Activated naive CD4-positive, alpha-beta T cell treated with Interleukin-2 at 50 U/mL for 16 hours (primary cell): ENCODE measurements around the gene LZTR1.
"Not testable (repeated sequence)": the region's sequence is repeated elsewhere in the genome, so short reads cannot be mapped to it uniquely, and the experiment has no call there.

Source experiments
- DNase-seq: peaks from one replicate; pipeline ENCODE4 v3.0.0-alpha.2; 2020

LZTR1 gene

DNA sequence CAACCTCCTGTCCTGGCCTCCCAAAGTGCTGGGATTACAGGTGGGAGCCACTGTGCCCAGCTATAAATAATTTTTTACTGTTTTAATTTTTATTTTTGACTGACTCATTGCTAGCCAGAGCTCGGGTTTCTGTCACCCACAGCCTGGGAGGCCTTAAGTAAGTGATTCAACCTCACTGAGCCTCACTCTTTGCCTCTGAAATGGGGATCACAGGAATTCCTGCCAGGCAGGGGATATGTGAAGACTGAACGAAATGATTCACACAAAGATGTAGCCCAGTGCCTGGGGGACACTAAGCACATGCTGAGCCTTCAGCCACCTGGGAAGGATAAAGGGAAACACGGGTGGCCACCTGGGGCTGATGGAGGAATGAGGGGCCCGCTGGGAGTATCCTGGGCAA is 59.8 kb downstream of the LZTR1 start:
- no peak for DNase-seq

DNA sequence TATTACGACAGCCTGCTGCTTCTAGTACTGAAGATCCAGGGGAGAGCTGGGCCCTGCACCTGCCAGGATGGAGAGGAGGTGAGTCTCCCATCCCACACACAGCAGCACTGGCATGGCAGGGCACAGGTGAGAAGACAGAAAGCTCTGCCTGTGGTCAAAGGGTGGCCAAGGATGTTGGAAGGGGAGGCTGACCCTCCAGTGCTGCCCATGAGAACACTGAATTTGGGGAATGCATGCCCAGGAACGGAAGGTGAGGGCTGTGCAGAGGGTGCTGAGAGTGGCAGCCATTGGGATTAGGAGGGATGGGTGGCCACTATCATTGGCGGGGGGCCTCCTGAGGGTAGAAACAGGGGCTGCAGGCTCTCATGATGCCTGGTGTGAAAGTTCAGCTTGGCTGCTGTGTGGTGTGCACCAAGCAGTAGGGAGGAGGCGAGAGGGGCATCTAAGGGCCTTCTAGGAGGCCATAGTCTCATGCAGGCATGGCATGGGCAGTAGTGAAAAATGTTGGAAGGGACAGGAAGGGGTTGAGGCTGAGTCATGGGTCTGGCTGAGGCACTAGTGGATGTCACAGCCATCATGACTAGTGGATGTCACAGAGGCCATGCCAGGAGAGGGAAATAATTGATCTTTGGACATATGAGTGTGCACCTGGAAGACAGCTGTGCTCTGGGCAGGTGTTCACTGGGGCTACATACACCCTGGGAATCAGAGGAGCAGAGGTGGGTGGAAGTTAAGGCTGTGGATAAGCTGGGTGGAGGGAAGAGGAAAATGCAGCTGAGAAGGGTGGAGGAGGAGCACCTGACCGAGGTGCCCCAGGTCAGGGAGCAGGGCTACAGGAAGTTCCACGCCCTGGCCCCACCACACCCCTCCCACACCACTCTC is 61.1 kb downstream of the LZTR1 start:
- DNase-seq: no peak

DNA sequence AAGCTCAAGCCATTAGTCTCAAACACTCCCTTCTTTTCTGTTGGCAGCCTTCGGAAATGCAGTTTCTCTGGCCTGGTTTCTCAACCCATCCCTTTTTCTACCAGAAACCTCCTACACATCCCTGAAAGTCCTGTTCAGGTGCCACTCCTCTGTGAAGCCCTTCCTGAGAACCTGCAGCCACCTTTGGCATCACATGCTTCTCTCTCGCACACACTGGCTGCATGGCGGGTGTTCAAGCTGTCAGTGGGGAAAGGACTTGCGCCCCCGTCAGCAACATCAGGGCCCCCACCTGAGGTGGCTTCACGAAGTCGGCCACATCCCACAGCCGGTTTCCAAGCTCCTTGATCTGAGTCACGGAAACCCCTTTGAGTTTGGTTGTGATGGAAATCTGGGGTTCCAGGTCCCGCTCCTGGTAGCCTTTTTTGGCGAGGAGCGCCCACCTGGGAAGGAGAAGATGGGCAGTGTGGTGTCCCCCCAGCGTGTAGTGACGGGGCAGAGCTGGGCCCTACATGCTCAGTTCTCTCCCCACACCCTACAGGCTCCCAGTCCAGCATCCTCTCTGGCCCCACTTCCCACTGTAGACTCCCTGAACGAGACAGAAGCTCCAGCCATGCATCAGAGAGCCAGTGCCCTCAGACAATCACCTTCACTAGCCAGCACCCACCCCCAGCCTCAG is 61.9 kb downstream of the LZTR1 start:
- DNase-seq: no peak

GRCh38 chr22:21044931-21045584 is 63.0 kb downstream of the LZTR1 start:
- peak; percentile 5 for DNase-seq

- peak; percentile 72 for DNase-seq
These were observed 63.6 kb downstream of the LZTR1 start, which contains the start of gene LRRC74B for GRCh38 chr22:21045585-21046294. Gene LRRC74B, plus strand, starts transcription at chr22:21045946. Its CDS starts 41 bp downstream, at chr22:21045987.

GRCh38 chr22:21047035-21047661 is 65.1 kb downstream of the LZTR1 start:
- DNase-seq: no peak

DNA sequence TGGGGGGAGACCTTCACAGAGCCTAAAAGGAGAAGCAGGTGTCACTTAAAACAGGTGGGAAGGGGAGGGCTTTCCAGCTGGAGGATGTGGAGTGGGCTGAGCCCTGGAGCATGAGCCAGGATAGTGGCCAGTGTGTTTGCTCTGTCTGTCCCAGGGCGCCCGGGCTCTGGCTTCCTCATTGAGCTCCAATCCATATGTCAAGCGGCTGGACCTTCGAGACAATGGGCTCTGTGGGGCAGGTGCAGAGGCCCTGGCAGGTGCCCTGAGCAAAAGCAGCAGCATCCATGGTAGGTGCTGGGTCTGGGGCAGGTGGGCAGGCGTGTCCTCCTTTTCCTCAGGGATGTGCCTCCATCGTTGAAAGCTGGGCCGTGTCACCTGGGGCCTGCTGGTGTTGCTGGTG is 65.6 kb downstream of the LZTR1 start:
- DNase-seq: no peak

DNA sequence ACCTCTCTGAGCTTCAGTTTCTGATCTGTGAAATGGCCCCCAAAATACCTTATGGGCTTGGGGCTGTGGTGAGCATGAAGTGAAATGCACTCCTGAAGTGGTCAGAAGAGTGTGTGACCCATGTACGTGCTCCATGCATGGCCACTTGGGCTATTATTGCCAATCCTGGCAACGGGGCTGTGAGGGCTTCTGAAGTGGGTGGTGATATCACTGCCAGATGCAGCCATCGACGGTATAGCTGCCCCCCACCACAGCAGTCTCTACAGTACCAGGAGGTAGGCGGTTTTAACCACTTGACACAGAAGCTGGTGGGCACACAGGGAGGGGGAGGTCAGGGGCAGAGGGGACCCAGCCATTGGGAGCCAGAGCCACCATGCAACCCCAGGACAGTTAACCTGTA is 66.4 kb downstream of the LZTR1 start:
- DNase-seq: not testable (repeated sequence)
